HL-60/S4 treated with retinoic acid at 250 ng/mL for 4 days and 3 days (cell line): ENCODE results near the gene CPT1B.
"Not testable (repeated sequence)": the region's sequence is repeated elsewhere in the genome, so short reads cannot be mapped to it uniquely, and the experiment has no call there.

Source experiments
- in situ Hi-C: fragments of 300-500 bp; cut with MboI; formaldehyde crosslinking; loops from 2 replicates; pipeline ENCODE4 v1.7.0; 2022; ENCODE audit warnings: low sequenced_read_pairs

Gene CPT1B

GRCh38 chr22:50577987-50578775 is at the start of gene CPT1B:
Gene CPT1B (minus strand): TSS chr22:50578427. CDS start chr22:50577915, 512 bp downstream.
- in situ Hi-C loops, result no loop called here

GRCh38 chr22:50626850-50627641 is 48.8 kb upstream of the CPT1B start:
- in situ Hi-C loops, result no loop called here

GRCh38 chr22:50626314-50626849 is 48.2 kb upstream of the CPT1B start:
- in situ Hi-C loops, result no loop called here

GRCh38 chr22:50625568-50626313 is 47.5 kb upstream of the CPT1B start:
- in situ Hi-C loops, result no loop called here

- in situ Hi-C loops, result no loop called here
These were observed 46.9 kb upstream of the CPT1B start for GRCh38 chr22:50625131-50625567.

- in situ Hi-C loops, result no loop called here
These were observed 46.3 kb upstream of the CPT1B start for GRCh38 chr22:50624347-50625130.

GRCh38 chr22:50622723-50623327 is 44.6 kb upstream of the CPT1B start:
- in situ Hi-C loops, result no loop called here

- in situ Hi-C loops, result no loop called here
These were observed 43.9 kb upstream of the CPT1B start for GRCh38 chr22:50621948-50622722.

- in situ Hi-C loops, result no loop called here
These were observed 43.2 kb upstream of the CPT1B start for GRCh38 chr22:50621356-50621880.

GRCh38 chr22:50620593-50621355 is 42.5 kb upstream of the CPT1B start:
- in situ Hi-C loops, result no loop called here

GRCh38 chr22:50614296-50614695 is 36.1 kb upstream of the CPT1B start:
- in situ Hi-C loops, result not testable (repeated sequence)

- in situ Hi-C loops, result no loop called here
These were observed 35.2 kb upstream of the CPT1B start for GRCh38 chr22:50613291-50613981.

GRCh38 chr22:50612528-50613221 is 34.4 kb upstream of the CPT1B start:
- in situ Hi-C loops, result no loop called here

GRCh38 chr22:50612168-50612527 is 33.9 kb upstream of the CPT1B start:
- in situ Hi-C loops, result no loop called here

- in situ Hi-C loops, result no loop called here
These were observed 33.3 kb upstream of the CPT1B start for GRCh38 chr22:50611341-50612060.

GRCh38 chr22:50610581-50610980 is 32.4 kb upstream of the CPT1B start:
- in situ Hi-C loops, result no loop called here
